H1 (cell line): ENCODE measurements around the gene PLA1A.

Source experiments
- EGR1 ChIP-seq: IDR thresholded peaks from 2 replicates; pipeline ENCODE4 v1.6.1; 2011; ENCODE audit warnings: low read depth, low read length, borderline replicate concordance
- EZH2 ChIP-seq: fragments of 200-600 bp; sonication (generic); IDR thresholded peaks from 2 replicates; pipeline ENCODE4 v1.7.1; 2012; ENCODE audit warnings: low read depth, mild to moderate bottlenecking, moderate library complexity, low read length, inconsistent platforms; ENCODE audit not compliant: severe bottlenecking
- FOSL1 ChIP-seq: IDR thresholded peaks from 2 replicates; pipeline ENCODE4 v1.6.1; 2011; ENCODE audit warnings: mild to moderate bottlenecking, low read depth, low read length, moderate library complexity; ENCODE audit not compliant: insufficient read depth
- MAFK ChIP-seq: IDR thresholded peaks from 2 replicates; pipeline ENCODE4 v1.6.1; 2012; ENCODE audit warnings: low read depth, mild to moderate bottlenecking, improper control_type of control experiment, low read length
- MAX ChIP-seq: IDR thresholded peaks from 2 replicates; pipeline ENCODE4 v1.6.1; 2012; ENCODE audit warnings: inconsistent platforms
- RAD21 ChIP-seq, 2 experiments: IDR thresholded peaks in 1 of 2; conservative IDR thresholded peaks in 1 of 2; 2 replicates each; pipeline ENCODE4 v1.6.1; 2011; ENCODE audit warnings: low read depth in 2 of 2, low read length in 2 of 2, improper control_type of control experiment in 1 of 2, inconsistent platforms in 1 of 2, mild to moderate bottlenecking in 1 of 2, moderate library complexity in 1 of 2
- SRF ChIP-seq: IDR thresholded peaks from 2 replicates; pipeline ENCODE4 v1.6.1; 2011; ENCODE audit warnings: mild to moderate bottlenecking, low read depth, low read length, moderate library complexity
- ZNF274 ChIP-seq: IDR thresholded peaks from 2 replicates; pipeline ENCODE4 v1.7.0; 2012; ENCODE audit warnings: low read length, borderline replicate concordance; ENCODE audit errors: extremely low read depth
- TF ChIP-seq, protein P1 (sequence below), 3 experiments: IDR thresholded peaks; 1 replicate in 2 of 3; 2 replicates in 1 of 3; pipeline versions ENCODE4 v1.5.1 to v1.6.1; 2011; ENCODE audit warnings: low read length in 3 of 3, mild to moderate bottlenecking in 3 of 3, inconsistent platforms in 2 of 3, low read depth in 1 of 3, moderate library complexity in 1 of 3; ENCODE audit not compliant: insufficient read depth in 1 of 3; ENCODE audit errors: control extremely low read depth in 1 of 3

DNA sequence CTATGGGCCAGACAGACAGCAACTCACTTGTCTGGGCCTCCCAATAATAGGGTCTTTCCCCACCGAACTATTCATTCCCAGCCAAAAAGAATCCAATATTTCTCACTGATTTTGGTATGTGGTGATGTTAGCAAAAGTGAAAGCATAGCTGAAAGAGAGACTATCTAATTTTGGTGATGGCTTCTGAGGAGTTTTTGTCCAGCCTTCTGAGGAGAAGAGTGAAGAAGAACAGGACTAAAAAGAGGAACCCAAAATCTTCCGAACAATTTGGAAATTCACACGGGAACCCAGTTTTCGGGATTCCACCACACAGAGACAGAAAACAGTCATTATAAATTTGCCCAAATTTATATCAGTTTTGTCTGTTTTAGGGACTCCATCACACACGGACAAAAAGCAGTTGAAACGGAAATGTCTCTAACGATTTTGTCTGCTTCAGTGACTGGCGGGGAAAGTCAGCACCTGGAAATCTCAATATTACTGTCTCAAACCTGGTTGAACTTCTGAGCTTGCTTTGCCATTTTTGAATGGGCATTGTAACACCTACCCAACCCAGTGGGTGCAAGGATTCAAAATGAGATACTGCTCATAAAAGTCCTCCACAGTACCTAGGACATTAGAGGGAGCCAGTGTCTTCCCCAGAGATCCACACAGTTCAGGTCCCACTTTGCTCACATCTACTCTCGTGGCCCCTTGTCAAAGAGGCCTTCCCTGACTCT lies 47.3 kb upstream of the PLA1A start:
- TF ChIP-seq ZNF274 = no peak
- TF ChIP-seq RAD21 (IDR thresholded peaks at IDR 0.05 in 1 of 2, conservative IDR thresholded peaks at IDR 0.05 in 1 of 2; ENCODE audit: low read depth in 2 of 2, low read length in 2 of 2) = no peak
- no peak for TF ChIP-seq FOSL1
- TF ChIP-seq EZH2 = no peak
- no peak for TF ChIP-seq SRF
- TF ChIP-seq, protein P1, sequence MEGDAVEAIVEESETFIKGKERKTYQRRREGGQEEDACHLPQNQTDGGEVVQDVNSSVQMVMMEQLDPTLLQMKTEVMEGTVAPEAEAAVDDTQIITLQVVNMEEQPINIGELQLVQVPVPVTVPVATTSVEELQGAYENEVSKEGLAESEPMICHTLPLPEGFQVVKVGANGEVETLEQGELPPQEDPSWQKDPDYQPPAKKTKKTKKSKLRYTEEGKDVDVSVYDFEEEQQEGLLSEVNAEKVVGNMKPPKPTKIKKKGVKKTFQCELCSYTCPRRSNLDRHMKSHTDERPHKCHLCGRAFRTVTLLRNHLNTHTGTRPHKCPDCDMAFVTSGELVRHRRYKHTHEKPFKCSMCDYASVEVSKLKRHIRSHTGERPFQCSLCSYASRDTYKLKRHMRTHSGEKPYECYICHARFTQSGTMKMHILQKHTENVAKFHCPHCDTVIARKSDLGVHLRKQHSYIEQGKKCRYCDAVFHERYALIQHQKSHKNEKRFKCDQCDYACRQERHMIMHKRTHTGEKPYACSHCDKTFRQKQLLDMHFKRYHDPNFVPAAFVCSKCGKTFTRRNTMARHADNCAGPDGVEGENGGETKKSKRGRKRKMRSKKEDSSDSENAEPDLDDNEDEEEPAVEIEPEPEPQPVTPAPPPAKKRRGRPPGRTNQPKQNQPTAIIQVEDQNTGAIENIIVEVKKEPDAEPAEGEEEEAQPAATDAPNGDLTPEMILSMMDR (IDR thresholded peaks at IDR 0.05; ENCODE audit: control extremely low read depth in 1 of 3, insufficient read depth in 1 of 3, low read depth in 1 of 3, low read length in 3 of 3) = no peak
- TF ChIP-seq MAFK = no peak
- no peak for TF ChIP-seq EGR1
- TF ChIP-seq MAX = no peak
